Activated naive CD8-positive, alpha-beta T cell (primary cell): ENCODE measurements around the gene STX11.
A peak's percentile ranks its signal among the peaks of the same experiment; 100 is the strongest.

Experiments
- H3K27ac Mint-ChIP-seq: one replicate; pipeline ENCODE4 v1.8.0; 2021; ENCODE audit warnings: mixed read lengths
- H3K27me3 Mint-ChIP-seq: one replicate; pipeline ENCODE4 v1.8.0; 2021; ENCODE audit warnings: mixed read lengths
- H3K36me3 Mint-ChIP-seq: one replicate; pipeline ENCODE4 v1.8.0; 2021; ENCODE audit warnings: mixed read lengths
- H3K4me1 Mint-ChIP-seq: one replicate; pipeline ENCODE4 v1.8.0; 2021; ENCODE audit warnings: low read depth, mixed read lengths
- H3K4me3 Mint-ChIP-seq: one replicate; pipeline ENCODE4 v1.8.0; 2021; ENCODE audit warnings: mild to moderate bottlenecking, mixed read lengths
- H3K9me3 Mint-ChIP-seq: one replicate; pipeline ENCODE4 v1.8.0; 2021; ENCODE audit warnings: low read depth, mixed read lengths

STX11 gene

GRCh38 chr6:144195671-144196270 lies 45.5 kb downstream of the STX11 start:
- H3K27ac Mint-ChIP-seq, result no peak overlapping the region
- no peaks in the 10 kb centered on the region for H3K27me3 Mint-ChIP-seq
- H3K4me1 Mint-ChIP-seq, result peaks cover 9% of the 10 kb centered on the region
- no peak overlapping the region for H3K4me3 Mint-ChIP-seq
- H3K36me3 Mint-ChIP-seq, result peaks cover 7% of the 10 kb centered on the region
- no peaks in the 10 kb centered on the region for H3K9me3 Mint-ChIP-seq

GRCh38 chr6:144197919-144198318 lies 47.6 kb downstream of the STX11 start:
- Mint-ChIP-seq H3K27me3 (no peaks in the 10 kb centered on the region), H3K36me3 (peaks cover 10% of the 10 kb centered on the region), H3K27ac (no peak overlapping the region), H3K4me3 (no peak overlapping the region), H3K4me1 (peaks cover 9% of the 10 kb centered on the region), H3K9me3 (peaks cover 9% of the 10 kb centered on the region)

- Mint-ChIP-seq H3K4me1 (peaks cover 9% of the 10 kb centered on the region), H3K27ac (no peak overlapping the region), H3K4me3 (no peak overlapping the region), H3K9me3 (peaks cover 9% of the 10 kb centered on the region), H3K27me3 (peaks cover 6% of the 10 kb centered on the region), H3K36me3 (peaks cover 13% of the 10 kb centered on the region)
These were observed 52.7 kb downstream of the STX11 start for GRCh38 chr6:144202879-144203468.

- Mint-ChIP-seq H3K27ac (no peak overlapping the region), H3K4me3 (no peak overlapping the region), H3K9me3 (no peaks in the 10 kb centered on the region), H3K36me3 (no peaks in the 10 kb centered on the region), H3K4me1 (peaks cover 14% of the 10 kb centered on the region), H3K27me3 (peaks cover 6% of the 10 kb centered on the region)
These were observed 60.8 kb downstream of the STX11 start for GRCh38 chr6:144211160-144211559.

- peaks cover 33% of the 10 kb centered on the region for H3K4me1 Mint-ChIP-seq
- H3K27ac Mint-ChIP-seq, result no peak overlapping the region
- H3K36me3 Mint-ChIP-seq, result no peaks in the 10 kb centered on the region
- no peaks in the 10 kb centered on the region for H3K27me3 Mint-ChIP-seq
- H3K4me3 Mint-ChIP-seq, result no peak overlapping the region
- H3K9me3 Mint-ChIP-seq, result no peaks in the 10 kb centered on the region
These were observed 63.0 kb downstream of the STX11 start for GRCh38 chr6:144213315-144213714.

- Mint-ChIP-seq H3K9me3 (no peaks in the 10 kb centered on the region), H3K4me1 (peaks cover 38% of the 10 kb centered on the region), H3K27me3 (no peaks in the 10 kb centered on the region), H3K4me3 (no peak overlapping the region), H3K27ac (peak overlapping the region; percentile 1), H3K36me3 (no peaks in the 10 kb centered on the region)
These were observed 63.7 kb downstream of the STX11 start for GRCh38 chr6:144214029-144214428.

- Mint-ChIP-seq H3K27ac (peak overlapping the region; percentile 98), H3K36me3 (no peaks in the 10 kb centered on the region), H3K27me3 (no peaks in the 10 kb centered on the region), H3K9me3 (no peaks in the 10 kb centered on the region), H3K4me1 (peaks cover 39% of the 10 kb centered on the region), H3K4me3 (peak overlapping the region; percentile 94)
These were observed 64.5 kb downstream of the STX11 start for GRCh38 chr6:144214622-144215401.

- Mint-ChIP-seq H3K9me3 (no peaks in the 10 kb centered on the region), H3K4me3 (peak overlapping the region; percentile 94), H3K4me1 (peaks cover 39% of the 10 kb centered on the region), H3K27me3 (no peaks in the 10 kb centered on the region), H3K27ac (peak overlapping the region; percentile 98), H3K36me3 (no peaks in the 10 kb centered on the region)
These were observed 65.2 kb downstream of the STX11 start for GRCh38 chr6:144215402-144215931.

- H3K4me1 Mint-ChIP-seq, result peaks cover 39% of the 10 kb centered on the region
- peak overlapping the region; percentile 98 for H3K27ac Mint-ChIP-seq
- H3K4me3 Mint-ChIP-seq, result peak overlapping the region; percentile 94
- no peaks in the 10 kb centered on the region for H3K9me3 Mint-ChIP-seq
- no peaks in the 10 kb centered on the region for H3K36me3 Mint-ChIP-seq
- H3K27me3 Mint-ChIP-seq, result no peaks in the 10 kb centered on the region
These were observed 65.8 kb downstream of the STX11 start for GRCh38 chr6:144215932-144216667.

- no peaks in the 10 kb centered on the region for H3K27me3 Mint-ChIP-seq
- H3K4me3 Mint-ChIP-seq, result peak overlapping the region; percentile 94
- H3K36me3 Mint-ChIP-seq, result no peaks in the 10 kb centered on the region
- peak overlapping the region; percentile 98 for H3K27ac Mint-ChIP-seq
- peaks cover 39% of the 10 kb centered on the region for H3K4me1 Mint-ChIP-seq
- no peaks in the 10 kb centered on the region for H3K9me3 Mint-ChIP-seq
These were observed 66.4 kb downstream of the STX11 start for GRCh38 chr6:144216668-144217218.

GRCh38 chr6:144217264-144217663 lies 66.9 kb downstream of the STX11 start:
- no peaks in the 10 kb centered on the region for H3K27me3 Mint-ChIP-seq
- H3K36me3 Mint-ChIP-seq, result no peaks in the 10 kb centered on the region
- H3K4me1 Mint-ChIP-seq, result peaks cover 39% of the 10 kb centered on the region
- no peaks in the 10 kb centered on the region for H3K9me3 Mint-ChIP-seq
- H3K27ac Mint-ChIP-seq, result peak overlapping the region; percentile 98
- peak overlapping the region; percentile 94 for H3K4me3 Mint-ChIP-seq

GRCh38 chr6:144217797-144218196 lies 67.5 kb downstream of the STX11 start:
- Mint-ChIP-seq H3K27me3 (no peaks in the 10 kb centered on the region), H3K4me3 (peak overlapping the region; percentile 17), H3K4me1 (peaks cover 39% of the 10 kb centered on the region), H3K27ac (peak overlapping the region; percentile 98), H3K36me3 (no peaks in the 10 kb centered on the region), H3K9me3 (no peaks in the 10 kb centered on the region)

GRCh38 chr6:144219056-144219685 lies 68.9 kb downstream of the STX11 start:
- H3K27me3 Mint-ChIP-seq, result no peaks in the 10 kb centered on the region
- no peaks in the 10 kb centered on the region for H3K36me3 Mint-ChIP-seq
- H3K27ac Mint-ChIP-seq, result no peak overlapping the region
- H3K4me3 Mint-ChIP-seq, result no peak overlapping the region
- H3K4me1 Mint-ChIP-seq, result peaks cover 39% of the 10 kb centered on the region
- no peaks in the 10 kb centered on the region for H3K9me3 Mint-ChIP-seq
